ENCODE data around the gene SRM.

DNA sequence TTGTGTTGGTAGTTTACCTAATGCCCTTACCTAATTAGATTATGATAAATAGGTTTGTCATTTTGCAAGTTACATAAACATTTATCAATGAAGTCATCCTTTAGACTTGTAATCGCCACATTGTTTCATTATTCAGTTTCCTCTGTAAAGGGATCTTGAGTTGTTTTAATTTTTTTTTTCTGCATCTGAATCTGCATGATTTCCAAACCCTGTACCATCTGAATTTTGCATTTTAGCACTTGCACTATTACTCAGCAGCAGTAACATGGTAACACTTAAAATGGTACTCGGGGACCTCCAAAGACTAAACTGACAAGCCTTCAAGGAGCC lies 35.0 kb downstream of the SRM start:
- TF ChIP-seq EZH2 (IDR thresholded peaks at IDR 0.05; ENCODE audit: insufficient read depth, poor library complexity, severe bottlenecking) (no peak), EZH2phosphoT487 (IDR thresholded peaks at IDR 0.05; ENCODE audit: insufficient read depth, low read depth) (no peak)

Measured in GM23248 (cell line).